Epithelial cell of proximal tubule (primary cell): ENCODE results near the gene TSPAN14. TPM values are rescaled to one million over a fixed set of nuclear protein-coding genes. Genes with fewer than 3 reads are reported as not detected.

Experiments
- DNase-seq: peaks from one replicate; pipeline ENCODE4 v3.0.0-alpha.2; 2011; ENCODE audit warnings: low read depth
- H3K4me3 ChIP-seq: 2 replicates; pipeline ENCODE4 v1.5.1; 2011; ENCODE audit warnings: low read depth, mild to moderate bottlenecking, low read length
- total RNA-seq: library from RNA; depleted of rRNA; stranded (reverse); fragments of >200 nt; gene quantifications from 2 replicates; pipeline ENCODE4 v1.2.3, GENCODE V29; 2015
- TF ChIP-seq, protein P1 (sequence below): conservative IDR thresholded peaks from 2 replicates; pipeline ENCODE4 v1.5.1; 2012; ENCODE audit warnings: low read depth, mild to moderate bottlenecking, low read length

Gene TSPAN14
- total RNA-seq, 1 donor from 2014 or later = 139 TPM

GRCh38 chr10:80421707-80422536 is 32.2 kb upstream of the TSPAN14 start:
- TF ChIP-seq, protein P1, sequence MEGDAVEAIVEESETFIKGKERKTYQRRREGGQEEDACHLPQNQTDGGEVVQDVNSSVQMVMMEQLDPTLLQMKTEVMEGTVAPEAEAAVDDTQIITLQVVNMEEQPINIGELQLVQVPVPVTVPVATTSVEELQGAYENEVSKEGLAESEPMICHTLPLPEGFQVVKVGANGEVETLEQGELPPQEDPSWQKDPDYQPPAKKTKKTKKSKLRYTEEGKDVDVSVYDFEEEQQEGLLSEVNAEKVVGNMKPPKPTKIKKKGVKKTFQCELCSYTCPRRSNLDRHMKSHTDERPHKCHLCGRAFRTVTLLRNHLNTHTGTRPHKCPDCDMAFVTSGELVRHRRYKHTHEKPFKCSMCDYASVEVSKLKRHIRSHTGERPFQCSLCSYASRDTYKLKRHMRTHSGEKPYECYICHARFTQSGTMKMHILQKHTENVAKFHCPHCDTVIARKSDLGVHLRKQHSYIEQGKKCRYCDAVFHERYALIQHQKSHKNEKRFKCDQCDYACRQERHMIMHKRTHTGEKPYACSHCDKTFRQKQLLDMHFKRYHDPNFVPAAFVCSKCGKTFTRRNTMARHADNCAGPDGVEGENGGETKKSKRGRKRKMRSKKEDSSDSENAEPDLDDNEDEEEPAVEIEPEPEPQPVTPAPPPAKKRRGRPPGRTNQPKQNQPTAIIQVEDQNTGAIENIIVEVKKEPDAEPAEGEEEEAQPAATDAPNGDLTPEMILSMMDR = no peak
- H3K4me3 ChIP-seq = no peak overlapping the region
- no peak for DNase-seq

DNA sequence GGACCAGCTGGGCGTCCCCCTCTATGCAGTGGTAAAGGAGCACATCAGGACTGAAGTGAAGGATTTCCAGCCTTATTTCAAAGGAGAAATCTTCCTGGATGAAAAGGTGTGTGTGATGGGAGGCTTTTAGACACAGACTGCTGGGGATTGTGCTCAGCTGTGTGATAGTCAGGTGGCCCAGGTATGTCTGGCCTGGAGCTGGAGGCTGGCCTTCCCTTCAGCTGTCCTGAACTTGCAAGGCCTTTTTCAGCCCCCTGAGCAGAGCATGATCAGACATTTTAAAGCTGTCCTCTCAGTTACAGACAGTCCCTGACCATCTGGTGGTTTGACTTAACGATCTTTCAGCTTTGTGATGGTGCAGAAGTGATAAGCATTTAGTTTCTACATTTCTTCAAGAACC is 28.2 kb upstream of the TSPAN14 start:
- DNase-seq = no peak
- TF ChIP-seq, protein P1 = no peak

GRCh38 chr10:80427541-80427940 is 26.6 kb upstream of the TSPAN14 start:
- TF ChIP-seq, protein P1 = no peak
- no peak overlapping the region for H3K4me3 ChIP-seq
- DNase-seq = no peak

More for the DNA sequence above, 28.2 kb upstream of the TSPAN14 start:
- no peak overlapping the region for H3K4me3 ChIP-seq

- no peak overlapping the region for H3K4me3 ChIP-seq
- TF ChIP-seq, protein P1 = peak; percentile 30
- DNase-seq = no peak
Observed at GRCh38 chr10:80429521-80429973, 24.6 kb upstream of the TSPAN14 start.

DNA sequence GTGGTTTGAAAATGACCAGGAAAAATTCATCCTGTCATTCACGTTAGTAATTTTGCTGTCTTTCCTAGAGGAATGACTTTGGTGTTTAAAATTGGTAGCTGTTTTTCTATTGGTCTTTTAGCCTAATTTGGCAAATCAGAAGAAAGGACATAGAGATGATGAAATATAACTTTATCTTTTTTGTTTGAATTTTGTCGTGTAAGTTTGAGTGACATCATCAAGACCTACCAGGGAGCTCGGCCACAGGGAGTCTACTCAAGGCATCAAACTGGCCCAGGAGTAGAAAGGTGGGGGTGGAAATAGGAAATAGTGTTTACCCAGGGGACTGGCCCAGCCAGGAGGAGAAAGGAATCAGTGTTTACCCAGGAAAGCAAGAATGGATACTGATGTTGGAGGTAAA is 21.0 kb upstream of the TSPAN14 start:
- H3K4me3 ChIP-seq = no peak overlapping the region
- TF ChIP-seq, protein P1 = no peak
- no peak for DNase-seq

DNA sequence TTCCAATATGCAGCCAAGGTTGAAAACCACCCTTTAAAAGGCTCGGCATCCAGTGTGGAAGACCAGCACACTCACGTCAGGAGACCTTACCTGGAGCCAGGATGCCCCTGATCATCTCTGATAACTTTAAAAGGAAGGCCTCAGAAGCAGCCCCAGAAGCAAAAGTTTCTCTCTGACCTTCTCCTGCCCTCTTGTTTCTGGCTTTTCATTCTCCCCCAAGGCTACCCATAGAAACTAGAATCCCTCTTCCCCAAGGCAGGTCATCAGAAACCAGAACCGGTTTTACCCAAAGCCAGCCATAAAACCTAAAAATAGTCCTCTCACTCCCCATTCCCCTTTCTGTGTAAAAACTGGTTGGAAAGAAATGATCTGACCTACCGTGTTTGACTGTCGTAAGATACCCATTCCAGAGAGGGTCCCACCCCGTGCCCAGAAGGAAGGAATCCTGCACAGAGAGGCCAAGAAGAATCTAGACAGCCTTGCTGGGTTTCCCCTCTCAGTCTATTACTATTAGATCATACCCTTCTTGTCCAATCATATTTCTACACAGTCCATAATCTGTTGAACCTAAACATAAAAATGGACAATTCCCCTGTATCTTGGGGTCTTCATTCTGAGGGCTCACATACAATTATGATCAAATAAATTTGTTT is 17.5 kb upstream of the TSPAN14 start:
- H3K4me3 ChIP-seq = no peak overlapping the region
- no peak for DNase-seq
- TF ChIP-seq, protein P1 = no peak
